IMR-90 (cell line): ENCODE results near the gene CGB1. TPM values are rescaled to one million over a fixed set of nuclear protein-coding genes. Genes with fewer than 3 reads are reported as not detected.

Experiments
- ATAC-seq: fragments of 200-7000 bp; cut with Tn5 transposase; 2 replicates; pipeline ENCODE4 v1.9.1; 2020; ENCODE audit warnings: low read depth, mild to moderate bottlenecking, moderate library complexity
- BruUV-seq: library from RNA; stranded (reverse); fragments of 400-500 nt; replicated peaks from 2 replicates; lab custom pipeline; 2021; lab: Mats Ljungman, UMichigan
- CTCF ChIA-PET: fragments of 300-600 bp; formaldehyde crosslinking; extraction: SDS; loops from one replicate; lab custom pipeline; 2021; ENCODE audit warnings: antibody characterized with exemption; lab: Yijun Ruan, JAX
- POLR2A ChIA-PET: fragments of 300-600 bp; sonication (Branson Sonifier 250); formaldehyde crosslinking; loops from one replicate; lab custom pipeline; 2022; ENCODE audit warnings: antibody characterized with exemption; ENCODE audit not compliant: unreplicated experiment; lab: Charles Lee
- DNase-seq: peaks from one replicate; pipeline ENCODE4 v3.0.0; 2013
- H2AFZ ChIP-seq: replicated peaks from 2 replicates; pipeline ENCODE3; 2013; ENCODE audit warnings: low read length, mild to moderate bottlenecking; ENCODE audit not compliant: poor library complexity
- H2AK5ac ChIP-seq: 2 replicates; pipeline ENCODE4 v1.6.1; 2013; ENCODE audit warnings: low read depth, low read length, inconsistent platforms
- H2AK9ac ChIP-seq: replicated peaks from 2 replicates; pipeline ENCODE3; 2013; ENCODE audit warnings: mild to moderate bottlenecking, low read depth, low read length, moderate library complexity; ENCODE audit not compliant: poor library complexity
- H2BK120ac ChIP-seq: 2 replicates; pipeline ENCODE4 v1.6.1; 2013; ENCODE audit warnings: low read depth, low read length, inconsistent platforms
- H2BK15ac ChIP-seq: 3 replicates; pipeline ENCODE4 v1.6.1; 2013; ENCODE audit warnings: low read depth, low read length, inconsistent platforms
- H2BK20ac ChIP-seq: 2 replicates; pipeline ENCODE4 v1.6.1; 2013; ENCODE audit warnings: low read depth, mild to moderate bottlenecking, inconsistent platforms, low read length, moderate library complexity
- H2BK5ac ChIP-seq: 2 replicates; pipeline ENCODE4 v1.6.1; 2013; ENCODE audit warnings: mild to moderate bottlenecking, low read depth, low read length, inconsistent platforms; ENCODE audit not compliant: poor library complexity, severe bottlenecking
- H3K14ac ChIP-seq: replicated peaks from 2 replicates; pipeline ENCODE4 v1.6.1; 2013; ENCODE audit warnings: low read depth, low read length, inconsistent platforms
- H3K18ac ChIP-seq: 2 replicates; pipeline ENCODE4 v1.6.1; 2013; ENCODE audit warnings: low read depth, low read length, control low read depth
- H3K23ac ChIP-seq: 2 replicates; pipeline ENCODE4 v1.6.1; 2013; ENCODE audit warnings: low read depth, low read length, inconsistent platforms
- H3K27ac ChIP-seq: 2 replicates; pipeline ENCODE4 v1.5.1; 2013; ENCODE audit warnings: mild to moderate bottlenecking, control low read depth, low read length; ENCODE audit not compliant: insufficient read depth
- H3K27me3 ChIP-seq: 2 replicates; pipeline ENCODE4 v1.6.1; 2013; ENCODE audit warnings: low read length; ENCODE audit not compliant: control insufficient read depth, insufficient read depth
- H3K36me3 ChIP-seq: 2 replicates; pipeline ENCODE4 v1.6.1; 2013; ENCODE audit warnings: low read length, mixed read lengths; ENCODE audit not compliant: control insufficient read depth, insufficient read depth
- H3K4ac ChIP-seq: 2 replicates; pipeline ENCODE4 v1.6.1; 2013; ENCODE audit warnings: low read depth, low read length, inconsistent platforms
- H3K4me1 ChIP-seq: 2 replicates; pipeline ENCODE4 v1.6.1; 2013; ENCODE audit warnings: low read length, mixed read lengths; ENCODE audit not compliant: control insufficient read depth, insufficient read depth
- H3K4me2 ChIP-seq: 2 replicates; pipeline ENCODE4 v1.6.1; 2013; ENCODE audit warnings: low read depth, mild to moderate bottlenecking, control low read depth, low read length, moderate library complexity
- H3K4me3 ChIP-seq: 2 replicates; pipeline ENCODE4 v1.5.1; 2013; ENCODE audit warnings: low read depth, mild to moderate bottlenecking, control low read depth, low read length, moderate library complexity; ENCODE audit not compliant: insufficient read depth
- H3K56ac ChIP-seq: 2 replicates; pipeline ENCODE4 v1.6.1; 2013; ENCODE audit warnings: low read length, inconsistent platforms; ENCODE audit not compliant: insufficient read depth; ENCODE audit errors: extremely low read depth
- H3K79me1 ChIP-seq, 2 experiments: 2 replicates each; pipeline ENCODE4 v1.6.1; 2013; ENCODE audit warnings: low read length in 2 of 2, inconsistent platforms in 1 of 2, low read depth in 1 of 2
- H3K9ac ChIP-seq: 2 replicates; pipeline ENCODE4 v1.6.1; 2013; ENCODE audit warnings: low read depth, low read length, control low read depth
- H3K9me1 ChIP-seq: 2 replicates; pipeline ENCODE4 v1.6.1; 2013; ENCODE audit warnings: low read length, inconsistent platforms; ENCODE audit not compliant: insufficient read depth
- H3K9me3 ChIP-seq: 2 replicates; pipeline ENCODE4 v1.6.1; 2013; ENCODE audit warnings: low read length; ENCODE audit not compliant: control insufficient read depth, insufficient read depth
- H4K20me1 ChIP-seq: 2 replicates; pipeline ENCODE4 v1.6.1; 2013; ENCODE audit warnings: low read length, inconsistent platforms; ENCODE audit not compliant: insufficient read depth
- H4K5ac ChIP-seq: 2 replicates; pipeline ENCODE4 v1.6.1; 2013; ENCODE audit warnings: mild to moderate bottlenecking, low read depth, low read length, control low read depth
- H4K8ac ChIP-seq, 2 experiments: 2 replicates each; pipeline ENCODE4 v1.6.1; 2013; ENCODE audit warnings: low read depth in 2 of 2, low read length in 2 of 2, control low read depth in 1 of 2, inconsistent platforms in 1 of 2
- H4K91ac ChIP-seq: 2 replicates; pipeline ENCODE4 v1.6.1; 2013; ENCODE audit warnings: low read depth, low read length, inconsistent platforms; ENCODE audit not compliant: insufficient read depth
- CHD1 ChIP-seq: IDR thresholded peaks from 2 replicates; pipeline ENCODE4 v1.6.1; 2012; ENCODE audit warnings: low read depth, low read length, improper control_type of control experiment
- CTCF ChIP-seq: conservative IDR thresholded peaks from 2 replicates; pipeline ENCODE4 v1.5.1; 2012; ENCODE audit warnings: mild to moderate bottlenecking, low read depth, low read length, improper control_type of control experiment
- MAZ ChIP-seq: IDR thresholded peaks from 2 replicates; pipeline ENCODE4 v1.6.1; 2012; ENCODE audit warnings: low read depth, mild to moderate bottlenecking, low read length, improper control_type of control experiment, moderate library complexity, borderline replicate concordance
- MXI1 ChIP-seq: IDR thresholded peaks from 2 replicates; pipeline ENCODE4 v1.6.1; 2012; ENCODE audit warnings: low read depth, mild to moderate bottlenecking, low read length, moderate library complexity, borderline replicate concordance
- NFE2L2 ChIP-seq: fragments of 150-350 bp; IDR thresholded peaks from 2 replicates; pipeline ENCODE4 v1.6.1; 2016; ENCODE audit warnings: low read depth, mild to moderate bottlenecking, low read length
- POLR2A ChIP-seq: IDR thresholded peaks from 2 replicates; pipeline ENCODE4 v1.6.1; 2012; ENCODE audit warnings: mild to moderate bottlenecking, low read depth, low read length
- RAD21 ChIP-seq: IDR thresholded peaks from 2 replicates; pipeline ENCODE4 v1.6.1; 2012; ENCODE audit warnings: low read length, improper control_type of control experiment
- RCOR1 ChIP-seq: IDR thresholded peaks from 2 replicates; pipeline ENCODE4 v1.6.1; 2012; ENCODE audit warnings: mild to moderate bottlenecking, low read length, improper control_type of control experiment; ENCODE audit not compliant: insufficient replicate concordance
- SMC3 ChIP-seq: fragments of 150-350 bp; IDR thresholded peaks from 2 replicates; pipeline ENCODE4 v1.6.1; 2016; ENCODE audit warnings: low read depth, mild to moderate bottlenecking, antibody characterized with exemption, low read length, moderate library complexity
- WGBS, 2 experiments: methylation state at CpG; one replicate each; pipeline versions ENCODE4 v1.1.5 to v1.1.7; 2013; ENCODE audit warnings: missing lambda C conversion rate in 2 of 2; ENCODE audit not compliant: insufficient read length in 1 of 2; ENCODE audit errors: extremely low coverage in 2 of 2; 5-methylcytosine and 5-hydroxymethylcytosine counted together
- dilution Hi-C: fragments of 300-500 bp; cut with HindIII; formaldehyde crosslinking; loops from one replicate; pipeline ENCODE4 v1.14.3; 2018; ENCODE audit warnings: low sequenced_read_pairs; ENCODE audit not compliant: unreplicated experiment
- in situ Hi-C: fragments of 300-500 bp; cut with MboI; formaldehyde crosslinking; loops from 3 replicates; pipeline ENCODE4 v1.14.3; 2019; ENCODE audit warnings: low sequenced_read_pairs, inconsistent platforms, mixed read lengths
- intact Hi-C: fragments of 100-400 bp; cut with micrococcal nuclease; formaldehyde crosslinking; loops from 2 replicates; pipeline ENCODE4 v1.10.0; 2022
- polyA plus RNA-seq, 3 experiments: library from polyadenylated mRNA; depleted of rRNA; stranded (reverse); fragments of >200 nt; gene quantifications; 2 replicates each; pipeline ENCODE4 v1.2.3, GENCODE V29; 2012; ENCODE audit warnings: low replicate concordance in 1 of 3
- total RNA-seq: library from RNA; depleted of rRNA; stranded (reverse); fragments of >200 nt; gene quantifications from 2 replicates; pipeline ENCODE4 v1.2.3, GENCODE V29; 2012

CGB1 gene
- total and polyA plus RNA-seq, 2 of the 4 experiments (the other 2 are of a cell fraction) = not detected

GRCh38 chr19:49017666-49018351 is 18.9 kb downstream of the CGB1 start:
- DNase-seq (peak; percentile 45), ATAC-seq (peak; percentile 84)
- no peak overlapping the region for H3K27ac ChIP-seq
- peaks cover 5% of the 10 kb centered on the region; the same call in 1 of the 2 replicates for H3K4me1 ChIP-seq
- no TSS peak for BruUV-seq
- peaks cover 25% of the 10 kb centered on the region for H3K36me3 ChIP-seq
- H4K91ac ChIP-seq = no peak overlapping the region
- H2AFZ ChIP-seq = peak overlapping the region; percentile 78
- peak overlapping the region in 1 of 2 experiments; percentile 67; a peak in 1 of 4 replicates for H4K8ac ChIP-seq
- H3K4me2 ChIP-seq = peak overlapping the region; percentile 93
- H4K20me1 ChIP-seq = no peaks in the 10 kb centered on the region; the same call in 1 of the 2 replicates
- no peak overlapping the region for H2BK120ac ChIP-seq
- ChIA-PET CTCF (interaction anchor here (0.6 to 1.6 kb wide), 5 partner anchors 18 to 118 kb away, joined by 3 to 5 read pairs (median 4); partner anchors contain the start of genes GYS1, NUCB1 and RUVBL2), POLR2A (no interaction called here)
- H4K5ac ChIP-seq = no peak overlapping the region
- no peaks in the 10 kb centered on the region for H3K9me3 ChIP-seq
- no peak overlapping the region for H2BK15ac ChIP-seq
- no peak overlapping the region for H2BK5ac ChIP-seq
- 0 out of 2 replicates have a peak, but pooled peaks cover 3% of the 10 kb centered on the region for H3K9me1 ChIP-seq
- peak overlapping the region; percentile 32 for H3K4me3 ChIP-seq
- TF ChIP-seq RAD21 (peak; percentile 34; the same call in 1 of the 2 replicates), MAZ (peak; percentile 65; the same call in 1 of the 2 replicates), POLR2A (no peak), RCOR1 (no peak), NFE2L2 (no peak), CHD1 (no peak), SMC3 (peak; percentile 26; the same call in 1 of the 2 replicates), CTCF (peak; percentile 60), MXI1 (peak; percentile 20; the same call in 1 of the 2 replicates)
- dilution Hi-C loops = no loop called here
- in situ Hi-C loops = no loop called here
- no peak overlapping the region for H3K9ac ChIP-seq
- H3K79me1 ChIP-seq = no peaks in the 10 kb centered on the region; a peak in 1 of 4 replicates
- H3K14ac ChIP-seq = no peak overlapping the region
- 5% methylated on average over 30 of the region's 62 CpGs; no CpG with 5 or more reads in 1 of the 2 experiments for WGBS, 2 experiments
- peak overlapping the region; percentile 59; the same call in 1 of the 2 replicates for H3K23ac ChIP-seq
- no peak overlapping the region for H3K4ac ChIP-seq
- peak overlapping the region; percentile 65 for H2AK9ac ChIP-seq
- H2AK5ac ChIP-seq = no peak overlapping the region
- no peak overlapping the region for H3K56ac ChIP-seq
- intact Hi-C loops = no loop called here
- no peak overlapping the region for H3K18ac ChIP-seq
- peaks cover 2% of the 10 kb centered on the region; the same call in 1 of the 2 replicates for H3K27me3 ChIP-seq
- no peak overlapping the region for H2BK20ac ChIP-seq
